GM19455 (cell line): Measurements from ENCODE around the gene GPR139.

Experiments used
- ATAC-seq: cut with Tn5 transposase; IDR thresholded peaks from one replicate; pipeline ENCODE4 v1.9.1; 2021; ENCODE audit not compliant: unreplicated experiment

The GPR139 gene

DNA sequence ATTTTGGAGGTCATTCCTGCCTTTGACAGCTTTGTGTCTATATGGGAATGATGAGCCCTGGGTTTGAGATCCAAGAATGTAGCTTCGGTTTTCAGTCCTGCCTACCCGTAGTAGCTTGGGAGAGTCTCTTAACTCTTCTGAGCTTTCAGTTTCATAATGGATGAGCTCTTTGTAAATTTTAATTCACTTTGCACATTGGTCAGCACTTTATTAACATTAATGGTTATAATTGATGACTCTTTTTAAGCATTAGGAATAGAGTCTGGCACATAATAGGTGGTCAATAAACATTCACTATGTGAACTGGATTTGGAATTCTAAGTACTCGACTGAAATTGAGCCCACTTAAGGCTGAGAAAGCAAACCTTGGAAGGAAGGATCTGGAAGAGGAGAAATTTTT is 17.3 kb downstream of the GPR139 start:
- no peak for ATAC-seq

DNA sequence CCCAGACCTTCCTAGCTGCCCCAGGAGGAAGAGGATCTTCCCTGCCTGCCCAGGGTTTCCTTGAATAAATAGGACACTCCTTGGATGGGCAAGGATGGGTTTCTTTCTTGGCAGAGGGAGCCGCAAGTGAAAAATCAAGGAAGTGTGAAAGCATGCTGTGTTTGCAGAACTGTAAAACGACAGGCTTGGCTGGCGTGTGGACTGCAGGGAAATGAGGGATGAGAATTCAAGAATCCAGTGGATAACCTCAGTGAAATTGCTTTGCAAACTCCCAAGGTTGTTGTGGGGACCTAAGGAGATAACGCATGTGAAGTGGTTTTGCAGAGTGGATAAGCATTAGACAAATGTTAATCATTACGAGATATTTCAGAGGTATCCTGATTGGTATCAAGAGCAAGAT is 20.4 kb downstream of the GPR139 start:
- no peak for ATAC-seq

DNA sequence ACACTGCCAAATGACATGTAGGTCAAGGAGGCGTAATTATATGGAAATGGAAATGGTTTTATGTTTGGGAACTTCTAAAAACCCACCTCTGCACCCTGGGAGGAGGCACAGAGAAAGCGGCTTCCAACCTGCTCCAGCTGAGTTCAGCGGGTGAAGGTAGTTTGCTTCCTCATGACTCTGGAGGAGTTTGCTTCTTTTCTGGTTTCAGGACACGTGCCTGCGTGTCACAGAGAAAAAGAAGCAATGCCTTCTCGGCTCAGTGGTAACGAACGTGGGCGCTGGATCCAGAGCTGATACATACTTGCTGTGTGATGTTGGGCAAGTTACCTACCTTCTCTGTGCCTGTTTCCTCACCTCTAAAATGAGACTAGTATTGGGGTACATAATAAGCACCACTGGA is 22.1 kb downstream of the GPR139 start:
- ATAC-seq, result no peak

DNA sequence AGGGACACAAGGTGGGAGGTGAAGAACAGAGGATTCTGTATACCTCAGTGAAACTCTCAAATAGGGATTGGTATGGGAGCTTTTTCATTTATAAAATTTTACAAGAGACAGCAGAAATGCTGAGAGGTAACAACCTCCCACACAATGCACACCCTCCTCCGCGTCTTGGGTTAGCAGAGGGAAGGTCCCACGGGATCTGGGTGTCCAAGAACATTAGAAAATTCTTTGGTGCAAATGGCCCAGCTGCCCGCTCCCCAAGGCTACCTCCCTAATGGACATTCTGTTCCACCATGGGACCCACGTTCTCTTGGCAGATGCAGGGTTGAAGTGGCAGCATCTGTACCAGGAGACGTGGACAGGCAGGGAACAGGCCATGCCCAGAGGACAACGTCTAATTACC is 22.5 kb downstream of the GPR139 start:
- ATAC-seq, result no peak

DNA sequence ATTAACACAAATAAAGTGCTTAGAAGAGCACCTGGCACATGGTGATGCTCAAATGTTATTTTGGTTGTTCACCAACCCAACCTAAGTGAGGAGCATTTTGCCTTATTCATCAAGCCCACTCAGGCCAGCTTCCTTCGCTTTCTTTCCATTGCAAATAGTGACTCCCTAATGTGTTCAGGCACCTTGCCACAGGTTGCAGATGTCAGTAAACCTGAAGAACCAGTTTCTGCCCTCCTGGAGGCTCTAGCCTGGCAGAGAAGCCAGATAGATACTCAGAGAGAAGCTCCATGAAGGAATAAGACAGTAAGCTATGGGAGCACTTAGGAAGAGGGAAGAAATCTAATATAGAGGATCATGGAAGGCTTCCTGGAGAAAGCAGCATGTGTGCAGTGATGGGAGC is 23.9 kb downstream of the GPR139 start:
- no peak for ATAC-seq

DNA sequence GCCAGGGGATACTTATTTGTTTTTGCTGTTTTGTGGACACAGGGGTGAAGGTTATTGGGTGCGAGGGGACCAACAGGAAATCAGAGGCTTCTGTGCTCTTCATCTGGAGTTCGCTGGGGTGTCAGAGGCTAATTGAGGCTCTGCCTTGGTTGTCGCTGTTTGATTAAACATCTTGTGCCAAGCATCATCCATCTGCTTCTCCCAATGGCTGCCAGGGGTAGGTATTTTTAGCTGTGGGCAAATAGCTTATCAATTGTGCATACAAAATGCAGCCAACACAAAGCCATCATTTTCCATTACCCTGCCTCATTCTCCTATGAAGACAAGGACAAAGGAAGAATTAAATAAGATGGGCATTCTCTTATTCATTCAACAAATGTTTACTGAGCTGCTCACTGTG is 27.8 kb downstream of the GPR139 start:
- ATAC-seq, result no peak

DNA sequence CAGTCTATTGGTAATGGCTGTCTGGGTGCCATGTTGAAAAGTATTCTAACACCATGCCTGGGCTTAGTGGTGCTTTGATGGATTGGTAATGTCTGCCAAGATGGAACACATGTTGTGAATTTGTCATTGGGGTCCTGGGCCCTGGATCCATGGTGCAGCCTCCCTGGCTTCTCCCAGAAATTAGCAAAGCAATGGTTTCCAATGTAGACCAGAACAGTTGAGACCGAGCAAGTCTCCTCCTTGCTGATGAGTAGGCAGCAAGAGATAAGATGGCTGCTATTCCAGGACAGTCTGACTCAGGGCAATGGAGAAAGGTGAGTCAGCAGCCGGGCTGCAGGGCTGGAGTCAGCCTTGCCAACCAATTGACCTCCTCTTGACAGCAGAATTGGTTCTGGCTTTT is 30.8 kb downstream of the GPR139 start:
- no peak for ATAC-seq

DNA sequence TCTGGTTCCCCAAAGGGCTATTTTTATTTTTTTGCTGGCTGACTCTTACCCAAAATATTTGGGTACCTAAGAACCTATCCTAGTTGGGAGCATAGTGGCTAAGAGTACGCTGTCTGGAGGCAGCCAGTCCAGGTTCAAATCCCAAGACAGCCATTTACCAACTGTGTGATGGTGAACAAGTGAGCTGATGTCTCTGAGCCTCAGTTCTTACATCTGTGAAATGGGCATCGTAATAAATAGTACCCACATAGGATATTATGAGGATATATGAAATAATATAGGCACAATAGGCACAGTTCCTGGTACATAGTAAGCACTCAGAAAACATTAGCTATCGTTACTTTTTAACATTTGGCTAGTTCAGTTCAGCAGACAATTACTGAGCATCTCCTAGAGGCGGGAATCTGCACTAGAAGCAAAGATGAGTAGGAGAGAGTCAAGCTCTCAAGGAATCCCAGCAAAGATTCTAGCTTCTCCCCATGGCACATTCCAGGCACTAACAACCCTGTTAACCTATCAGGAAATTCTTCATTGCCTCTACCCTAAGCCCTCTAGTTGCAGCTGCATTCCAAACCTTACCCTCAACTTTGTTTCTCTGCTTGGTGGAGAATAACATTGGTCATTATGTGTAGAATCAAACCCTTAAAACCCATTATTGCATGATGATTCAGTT is 31.6 kb downstream of the GPR139 start:
- no peak for ATAC-seq

DNA sequence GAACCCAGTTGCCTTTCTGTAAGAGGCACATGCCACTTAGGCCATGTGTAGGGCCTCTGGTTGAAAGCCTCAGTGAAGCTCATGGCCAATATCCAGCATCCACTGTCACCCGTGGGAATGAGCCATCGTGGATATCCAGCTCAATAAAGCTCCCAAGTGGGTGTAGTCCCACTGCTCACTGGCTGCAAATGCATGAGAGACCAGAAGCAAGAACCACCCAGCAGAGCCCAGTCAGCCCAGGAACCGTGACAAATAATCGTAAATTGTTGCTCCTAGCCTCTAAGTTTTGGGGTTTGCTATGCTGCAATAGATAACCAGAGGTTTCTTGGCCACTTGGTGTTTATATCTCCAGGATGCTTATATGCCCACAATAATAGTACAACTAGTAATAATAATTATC is 33.7 kb downstream of the GPR139 start:
- no peak for ATAC-seq

DNA sequence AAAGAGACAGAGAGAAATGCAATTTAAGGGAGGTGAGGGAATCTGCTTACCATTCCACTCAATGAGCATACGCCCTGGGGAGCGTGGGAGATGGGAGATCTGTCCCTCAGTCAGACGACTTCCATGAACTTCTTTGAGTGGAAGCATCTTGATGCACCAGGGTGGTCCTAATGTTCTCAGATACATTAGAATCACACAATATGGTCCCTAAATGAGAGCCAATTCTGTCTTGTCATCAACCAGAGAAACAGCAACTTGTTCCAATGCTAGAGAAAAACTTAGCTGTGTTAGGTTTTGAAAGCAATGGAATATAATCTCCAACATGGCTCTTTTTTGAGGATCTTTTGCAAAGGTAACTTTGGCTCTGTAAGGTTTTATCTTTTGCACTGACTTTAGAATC is 44.1 kb downstream of the GPR139 start:
- ATAC-seq, result no peak

DNA sequence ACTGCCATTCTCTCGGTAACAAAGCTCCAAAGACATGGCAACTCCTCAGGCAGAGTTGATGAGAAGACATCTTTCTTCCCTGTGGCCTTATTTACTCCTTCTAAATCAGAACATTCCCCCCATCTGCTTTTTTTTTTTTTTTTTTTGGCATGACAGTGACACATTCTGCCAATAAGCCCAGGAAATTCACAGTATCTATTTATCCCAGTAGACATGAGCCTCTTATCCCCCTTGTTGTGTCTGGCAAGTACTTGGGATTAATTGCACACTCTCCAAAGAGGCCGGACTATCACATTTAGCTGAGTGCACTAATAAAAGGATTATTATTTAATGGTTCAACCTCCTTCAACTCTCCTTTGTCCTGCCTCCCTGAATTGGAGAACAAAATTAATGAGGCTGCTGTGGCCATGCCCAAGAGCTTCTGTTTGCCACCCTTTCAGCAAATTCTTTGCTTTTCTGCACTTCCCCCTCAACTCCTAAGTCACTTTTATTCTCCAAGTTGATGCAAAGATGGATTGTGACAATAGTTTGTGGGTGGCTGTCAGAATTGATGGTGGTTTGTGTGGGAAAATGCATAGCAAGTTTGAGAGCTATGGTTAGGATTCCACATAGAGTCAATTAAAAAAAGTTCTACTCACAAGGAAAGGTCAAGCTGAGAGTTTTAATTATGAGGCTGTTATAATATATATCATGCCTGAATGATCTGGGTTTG is 47.2 kb downstream of the GPR139 start:
- ATAC-seq, result no peak

DNA sequence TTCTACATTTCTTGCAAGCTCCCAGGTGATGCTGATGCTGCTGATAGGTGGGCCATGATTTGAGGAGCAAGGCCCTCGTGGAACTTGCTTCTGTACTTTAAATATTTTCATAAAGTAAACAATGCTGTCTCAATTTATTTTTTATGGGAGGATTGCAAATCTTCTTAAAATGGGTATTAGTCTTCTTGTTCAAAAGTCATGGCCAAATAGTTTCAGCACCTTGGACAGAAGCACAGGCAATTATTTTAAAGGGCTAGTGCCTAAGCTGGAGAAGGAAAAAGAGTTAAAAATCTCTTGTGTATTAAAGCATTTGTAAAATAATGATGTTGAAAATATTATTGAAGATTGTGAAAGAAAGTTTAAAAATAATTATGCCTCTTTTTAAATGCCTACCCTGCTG is 50.5 kb downstream of the GPR139 start:
- no peak for ATAC-seq

DNA sequence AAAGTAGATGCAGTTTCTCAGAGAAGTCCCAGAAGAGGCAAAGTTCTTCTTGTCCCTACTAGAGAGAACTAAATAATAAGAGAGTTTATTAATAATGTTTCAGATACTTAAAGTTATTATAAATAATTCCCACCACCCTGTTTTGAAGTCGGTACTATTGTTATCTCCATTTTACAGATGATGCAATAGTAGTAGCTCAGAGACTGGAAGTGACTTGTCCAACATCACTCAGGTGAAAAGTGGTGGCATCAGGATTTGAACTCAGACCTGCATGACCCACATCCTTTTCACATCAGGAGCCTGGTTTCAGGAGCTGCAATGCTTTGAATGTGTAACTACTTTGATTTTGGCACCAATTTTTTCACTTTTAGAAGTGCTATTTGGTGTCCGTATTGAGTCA is 52.7 kb downstream of the GPR139 start:
- no peak for ATAC-seq

DNA sequence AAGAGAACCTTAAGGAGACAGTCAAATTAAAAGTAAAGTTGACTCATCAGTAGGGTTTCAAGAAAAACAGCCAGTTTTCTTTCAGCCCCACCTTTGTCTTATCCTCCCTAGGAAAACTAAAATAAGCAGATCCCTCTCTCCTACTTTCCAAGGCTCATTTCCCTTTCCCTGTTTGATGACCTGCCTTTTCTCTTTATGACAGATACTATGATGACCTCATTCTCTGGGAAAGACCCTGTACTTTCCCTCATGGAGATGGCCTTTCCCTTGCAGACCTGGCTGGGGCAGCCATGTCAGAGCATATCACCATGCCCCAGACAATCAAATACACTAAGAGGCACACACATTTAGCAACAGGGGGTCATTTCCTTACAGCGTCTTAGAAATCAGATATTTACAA is 53.6 kb downstream of the GPR139 start:
- ATAC-seq, result no peak

DNA sequence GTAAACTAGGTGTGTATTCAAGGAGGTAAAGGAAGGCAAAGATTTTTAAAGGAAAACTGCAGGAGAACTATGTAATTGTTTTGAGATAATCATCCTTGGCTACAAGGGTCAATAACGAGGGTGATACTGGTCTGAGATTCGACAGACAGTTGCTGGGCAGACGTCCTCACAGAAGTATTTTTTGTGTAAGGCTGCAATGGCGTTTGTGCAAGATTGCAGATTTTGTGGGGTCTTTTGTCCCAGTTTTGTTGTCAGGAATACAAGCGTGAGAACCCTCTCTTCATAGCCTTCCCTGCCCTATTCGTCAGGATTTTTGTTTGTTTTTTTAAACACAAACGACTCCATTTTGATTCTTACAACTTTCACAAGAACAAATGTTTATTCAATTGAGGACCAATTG is 57.5 kb downstream of the GPR139 start:
- no peak for ATAC-seq

DNA sequence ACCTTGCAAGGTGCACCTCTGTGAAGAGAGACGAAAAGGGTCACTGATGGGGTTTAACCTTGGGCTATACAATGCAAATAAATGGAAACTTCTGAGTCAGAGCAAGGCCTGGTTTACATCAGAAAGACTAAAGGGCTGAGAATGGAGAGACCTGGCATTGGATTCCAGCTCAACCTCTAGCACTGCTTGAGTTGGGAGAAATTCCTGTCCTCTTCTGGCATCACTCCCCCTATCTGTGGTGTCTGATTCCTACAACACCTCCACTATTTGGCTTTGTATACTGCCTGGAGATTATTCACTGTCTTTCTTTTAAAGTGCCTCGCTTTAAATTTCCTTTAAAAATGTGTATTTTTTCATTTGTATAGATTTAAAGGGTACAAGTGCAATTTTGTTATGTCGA is 68.8 kb downstream of the GPR139 start:
- ATAC-seq, result no peak

DNA sequence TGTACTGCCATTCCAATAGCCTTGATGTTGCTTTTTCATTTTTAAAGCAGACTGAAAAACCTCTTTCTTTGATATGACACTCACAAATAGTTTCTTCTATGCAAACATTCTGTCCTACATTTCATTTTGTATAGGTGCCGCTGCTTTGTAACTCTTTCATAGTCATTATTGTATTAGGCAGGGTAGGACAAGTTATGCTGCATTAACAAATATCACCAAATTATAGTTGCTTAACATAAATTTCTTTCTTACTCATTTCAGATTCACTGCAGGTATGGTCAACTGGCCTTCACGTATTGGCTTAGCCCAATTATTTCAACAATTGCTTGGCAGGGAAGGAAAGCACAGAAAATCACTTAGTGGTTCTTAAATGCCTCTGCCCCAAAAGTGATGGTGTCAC is 70.8 kb downstream of the GPR139 start:
- ATAC-seq, result no peak

DNA sequence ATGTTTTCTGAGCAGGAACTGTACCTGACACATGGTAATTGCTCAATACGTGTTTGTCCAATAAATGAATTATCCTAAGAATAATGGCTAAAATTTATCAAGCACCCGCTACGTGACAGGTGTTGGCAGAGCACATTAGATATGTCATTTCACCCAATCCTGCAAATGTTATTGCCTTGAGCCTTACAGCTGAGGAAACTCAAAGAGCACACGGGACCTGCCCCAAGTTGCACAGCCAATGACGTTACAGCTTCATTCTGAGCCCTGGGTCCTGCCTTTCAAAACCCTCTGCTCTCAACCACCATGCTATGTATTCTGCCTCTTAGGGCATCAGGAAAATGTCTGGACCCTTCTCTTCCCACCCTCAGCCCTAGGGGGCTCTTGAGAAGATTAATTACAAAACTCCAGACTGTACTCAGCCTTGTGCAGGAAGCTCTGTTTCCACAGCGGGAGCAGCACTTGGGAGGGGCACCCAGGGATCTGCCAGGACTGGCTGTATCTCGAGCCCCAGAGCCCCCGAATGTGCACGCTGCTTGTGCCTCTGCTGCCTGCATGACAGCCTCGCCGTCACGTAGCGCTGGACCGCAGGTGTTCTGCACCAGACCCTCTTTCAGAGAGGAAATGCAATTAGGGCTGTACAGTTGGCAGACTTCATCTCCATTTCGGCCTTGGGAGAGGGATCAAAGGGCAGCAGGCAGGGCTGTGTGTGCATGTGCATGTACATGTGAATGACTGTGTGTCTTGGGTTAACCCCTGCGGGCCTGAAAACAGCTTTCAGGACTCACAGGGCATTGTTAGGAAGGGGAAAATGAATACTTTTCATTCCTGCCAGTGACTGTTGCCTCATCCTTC is 71.6 kb downstream of the GPR139 start:
- ATAC-seq, result no peak

DNA sequence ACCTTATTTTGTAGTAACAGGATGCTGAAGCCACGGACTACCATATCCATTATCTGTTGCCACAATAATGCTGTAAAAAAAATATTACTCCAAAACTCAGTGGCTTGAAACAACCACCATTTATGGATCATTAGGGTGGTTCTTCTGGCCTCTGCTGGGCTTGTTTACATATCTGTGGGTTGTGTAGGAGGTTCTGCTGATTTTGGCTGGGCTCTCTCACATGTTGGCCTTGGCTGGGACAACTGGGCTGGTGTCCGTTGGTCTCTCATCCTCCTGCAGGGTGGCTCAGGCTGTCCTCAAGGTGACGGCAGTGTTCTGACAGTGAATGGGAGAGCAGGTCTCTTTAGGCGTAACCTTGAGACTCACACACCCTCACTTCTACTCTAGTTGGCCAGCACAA is 76.0 kb downstream of the GPR139 start:
- ATAC-seq, result no peak

DNA sequence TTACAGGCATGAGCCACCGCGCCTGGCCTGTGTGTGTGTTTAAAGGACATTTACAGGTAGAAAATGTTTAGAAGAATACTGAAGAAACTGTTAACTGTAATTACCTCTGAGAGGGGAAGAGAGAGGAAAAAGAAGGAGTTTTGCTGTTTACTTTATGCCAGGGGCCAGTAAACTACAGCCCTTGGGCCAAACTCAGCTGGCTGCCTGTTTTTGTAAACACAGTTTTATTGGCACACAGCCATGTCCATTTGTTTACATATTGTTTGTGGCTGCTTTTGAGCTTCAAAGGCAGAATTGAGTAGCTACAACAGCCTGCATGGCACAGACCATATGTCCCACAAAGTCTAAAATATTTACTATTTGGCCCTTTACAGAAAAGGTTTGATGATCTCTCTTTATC is 76.4 kb downstream of the GPR139 start:
- ATAC-seq, result no peak

DNA sequence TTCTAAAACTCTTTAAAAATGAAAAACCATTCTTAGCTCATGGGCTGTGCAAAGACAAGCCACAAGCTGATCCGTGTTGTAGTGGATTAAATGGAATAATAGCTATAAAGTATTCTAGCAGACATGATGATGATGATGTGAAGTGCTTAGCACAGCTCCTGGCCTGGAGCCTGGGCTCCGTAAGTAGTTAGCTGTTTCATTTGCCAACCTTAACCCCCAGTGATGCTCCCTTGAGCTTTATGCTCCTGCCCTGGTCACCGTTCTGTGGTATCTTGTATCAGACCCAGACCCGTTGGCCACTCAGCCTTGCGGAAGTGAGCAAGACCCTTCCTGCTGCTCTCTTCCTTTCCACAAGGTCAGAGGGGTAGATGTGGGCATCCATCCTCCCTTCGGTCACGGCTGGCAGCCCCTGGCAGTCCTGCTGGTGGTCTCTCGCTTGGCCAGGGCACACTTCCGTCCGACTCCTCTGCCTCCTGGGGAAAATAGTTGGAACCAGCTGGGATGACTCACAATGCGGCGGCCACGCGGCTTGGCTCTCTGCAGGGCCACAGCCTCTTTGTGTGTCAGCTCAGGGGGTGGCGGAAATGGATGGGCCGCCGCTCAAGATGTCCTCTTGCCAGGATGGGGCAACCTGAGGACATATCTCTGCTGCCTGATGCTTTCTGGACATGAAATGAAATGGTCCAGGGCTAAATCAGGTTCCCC is 79.1 kb downstream of the GPR139 start:
- ATAC-seq, result no peak

DNA sequence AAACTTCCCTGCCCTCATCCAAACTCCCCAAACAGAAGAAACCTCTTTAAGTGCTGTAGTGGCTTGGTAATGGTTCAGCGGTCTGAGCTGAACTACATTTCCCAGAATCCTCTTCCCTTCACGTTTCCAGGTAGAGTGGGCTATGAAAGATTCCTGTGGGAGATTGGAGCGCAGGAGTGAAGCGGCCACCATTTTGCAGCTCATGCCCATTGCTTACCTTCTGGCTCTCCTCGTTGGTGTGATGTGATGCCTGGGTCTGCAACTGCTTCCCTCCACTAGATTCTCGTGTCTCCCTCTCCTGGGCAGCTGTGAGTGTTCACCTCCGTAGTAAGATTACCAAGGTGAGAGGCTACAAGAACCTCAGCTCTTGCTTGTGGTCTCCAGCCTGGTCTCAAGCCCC is 82.1 kb downstream of the GPR139 start:
- ATAC-seq, result no peak
